Neuronal stem cell (in vitro differentiated cells): ENCODE measurements around the gene DHX16.

Experiments
- DNase-seq: peaks from one replicate; pipeline ENCODE4 v3.0.0-alpha.2; 2013; ENCODE audit warnings: low spot score
- H2AFZ ChIP-seq: one replicate; pipeline ENCODE4 v1.6.1; 2013; ENCODE audit warnings: mild to moderate bottlenecking, low read length, inconsistent platforms
- H2AK5ac ChIP-seq: 2 replicates; pipeline ENCODE4 v1.6.1; 2013; ENCODE audit warnings: low read depth, mild to moderate bottlenecking, inconsistent platforms, low read length, moderate library complexity, mixed read lengths
- H2BK120ac ChIP-seq: 2 replicates; pipeline ENCODE4 v1.6.1; 2013; ENCODE audit warnings: low read depth, mild to moderate bottlenecking, inconsistent platforms, low read length, moderate library complexity, mixed read lengths
- H2BK12ac ChIP-seq: one replicate; pipeline ENCODE4 v1.6.1; 2013; ENCODE audit warnings: low read length, inconsistent platforms
- H2BK15ac ChIP-seq: 2 replicates; pipeline ENCODE4 v1.6.1; 2013; ENCODE audit warnings: mild to moderate bottlenecking, low read length, inconsistent platforms, mixed read lengths
- H2BK5ac ChIP-seq: one replicate; pipeline ENCODE4 v1.6.1; 2013; ENCODE audit warnings: inconsistent platforms, mild to moderate bottlenecking, low read length, moderate library complexity
- H3K14ac ChIP-seq: one replicate; pipeline ENCODE4 v1.6.1; 2013; ENCODE audit warnings: low read length, inconsistent platforms
- H3K18ac ChIP-seq: 2 replicates; pipeline ENCODE4 v1.6.1; 2013; ENCODE audit warnings: low read length, inconsistent platforms
- H3K23ac ChIP-seq: 2 replicates; pipeline ENCODE4 v1.6.1; 2013; ENCODE audit warnings: low read depth, mild to moderate bottlenecking, mixed read lengths, low read length, inconsistent platforms; ENCODE audit not compliant: poor library complexity
- H3K27ac ChIP-seq: replicated peaks from 3 replicates; pipeline ENCODE4 v1.5.1; 2013; ENCODE audit warnings: low read length, inconsistent platforms
- H3K27me3 ChIP-seq, 3 experiments: 2 replicates each; pipeline ENCODE4 v1.6.1; 2013; ENCODE audit warnings: low read length in 3 of 3, mild to moderate bottlenecking in 2 of 3, inconsistent platforms in 1 of 3, low read depth in 1 of 3, mixed read lengths in 1 of 3, moderate library complexity in 1 of 3; ENCODE audit not compliant: control insufficient read depth in 3 of 3, insufficient read depth in 3 of 3
- H3K36me3 ChIP-seq, 2 donors: replicated peaks in 1 of 2; 2 replicates each; pipeline ENCODE4 v1.6.1; 2013; ENCODE audit warnings: low read length in 2 of 2; ENCODE audit not compliant: control insufficient read depth in 2 of 2, insufficient read depth in 2 of 2
- H3K4ac ChIP-seq: 2 replicates; pipeline ENCODE4 v1.6.1; 2013; ENCODE audit warnings: inconsistent platforms, mild to moderate bottlenecking, low read length, moderate library complexity
- H3K4me1 ChIP-seq, 2 donors: 1 replicate in 1 of 2; 2 replicates in 1 of 2; pipeline ENCODE4 v1.6.1; 2013; ENCODE audit warnings: low read length in 2 of 2, low read depth in 1 of 2; ENCODE audit not compliant: control insufficient read depth in 2 of 2, insufficient read depth in 1 of 2
- H3K4me2 ChIP-seq: one replicate; pipeline ENCODE4 v1.6.1; 2013; ENCODE audit warnings: mild to moderate bottlenecking, low read length, inconsistent platforms; ENCODE audit not compliant: insufficient read depth, poor library complexity, severe bottlenecking
- H3K4me3 ChIP-seq, 2 donors: 2 replicates each; pipeline ENCODE4 v1.5.1; 2013; ENCODE audit warnings: low read length in 2 of 2, mild to moderate bottlenecking in 2 of 2, inconsistent platforms in 1 of 2, moderate library complexity in 1 of 2
- H3K79me1 ChIP-seq: one replicate; pipeline ENCODE4 v1.6.1; 2013; ENCODE audit warnings: low read depth, mild to moderate bottlenecking, inconsistent platforms, low read length, moderate library complexity
- H3K9ac ChIP-seq: one replicate; pipeline ENCODE4 v1.6.1; 2013; ENCODE audit warnings: mild to moderate bottlenecking, low read depth, low read length, inconsistent platforms; ENCODE audit not compliant: poor library complexity
- H3K9me3 ChIP-seq, 2 donors: replicated peaks in 1 of 2; 2 replicates each; pipeline versions ENCODE3 to v1.6.1; 2013; ENCODE audit warnings: low read length in 2 of 2, mild to moderate bottlenecking in 2 of 2, inconsistent platforms in 1 of 2, low read depth in 1 of 2, mixed read lengths in 1 of 2, moderate library complexity in 1 of 2; ENCODE audit not compliant: control insufficient read depth in 2 of 2, insufficient read depth in 1 of 2
- H4K8ac ChIP-seq: one replicate; pipeline ENCODE4 v1.6.1; 2013; ENCODE audit warnings: low read depth, mild to moderate bottlenecking, inconsistent platforms, low read length, moderate library complexity
- H4K91ac ChIP-seq: one replicate; pipeline ENCODE4 v1.6.1; 2013; ENCODE audit warnings: low read length, low read depth, mild to moderate bottlenecking, inconsistent platforms; ENCODE audit not compliant: poor library complexity
- WGBS, 2 donors: extraction: QIAGEN DNeasy Blood & Tissue Kit; methylation state at CpG; one replicate each; pipeline ENCODE4 v1.1.7; 2013; ENCODE audit warnings: missing lambda C conversion rate in 2 of 2, mixed read lengths in 1 of 2; ENCODE audit not compliant: insufficient read length in 2 of 2, insufficient replicate concordance in 1 of 2; ENCODE audit errors: extremely low coverage in 2 of 2; 5-methylcytosine and 5-hydroxymethylcytosine counted together

The DHX16 gene

DNA sequence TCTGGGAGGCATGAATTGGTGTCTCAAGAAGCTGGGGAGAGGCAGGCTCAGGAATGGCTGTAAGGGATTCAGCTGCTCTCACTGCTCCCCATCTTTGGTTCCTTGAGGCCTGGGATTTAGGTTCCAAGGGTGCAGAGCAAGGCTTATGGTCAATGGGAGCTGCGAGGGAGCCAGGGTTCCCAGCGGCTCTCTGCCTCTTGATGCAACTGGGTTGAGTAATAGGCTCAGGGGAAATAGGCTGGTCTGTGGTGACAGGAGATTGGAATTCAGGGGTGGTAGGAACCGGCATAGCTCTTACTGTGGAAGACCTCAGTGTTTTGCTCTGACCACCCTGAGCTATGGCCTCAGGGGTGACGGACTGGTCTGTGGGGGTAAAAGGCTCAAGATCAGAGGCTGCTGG, 31.0 kb upstream of the DHX16 start:
- H3K36me3 ChIP-seq, result peaks cover 49 to 89% of the 10 kb centered on the region in 2 donors
- no peak overlapping the region for H3K23ac ChIP-seq
- peaks cover 0 to 3% of the 10 kb centered on the region in 2 donors for H3K9me3 ChIP-seq
- no peak overlapping the region for H3K4me3 ChIP-seq
- no peak overlapping the region for H3K14ac ChIP-seq
- no peak overlapping the region for H3K4ac ChIP-seq
- H4K8ac ChIP-seq, result no peak overlapping the region
- no peak overlapping the region for H3K4me2 ChIP-seq
- no peak overlapping the region for H2BK12ac ChIP-seq
- no peak overlapping the region for H2BK15ac ChIP-seq
- H2AK5ac ChIP-seq, result no peak overlapping the region
- H3K18ac ChIP-seq, result no peak overlapping the region
- H2AFZ ChIP-seq, result no peak overlapping the region
- no peaks in the 10 kb centered on the region for H3K27me3 ChIP-seq
- DNase-seq, result no peak
- WGBS, 2 donors, result no CpG with 5 or more reads among the region's 4 CpGs
- no peaks in the 10 kb centered on the region for H3K79me1 ChIP-seq
- H2BK120ac ChIP-seq, result no peak overlapping the region
- no peak overlapping the region for H3K9ac ChIP-seq
- H3K4me1 ChIP-seq, result no peaks in the 10 kb centered on the region
- H4K91ac ChIP-seq, result no peak overlapping the region
- no peak overlapping the region for H3K27ac ChIP-seq
- H2BK5ac ChIP-seq, result no peak overlapping the region

DNA sequence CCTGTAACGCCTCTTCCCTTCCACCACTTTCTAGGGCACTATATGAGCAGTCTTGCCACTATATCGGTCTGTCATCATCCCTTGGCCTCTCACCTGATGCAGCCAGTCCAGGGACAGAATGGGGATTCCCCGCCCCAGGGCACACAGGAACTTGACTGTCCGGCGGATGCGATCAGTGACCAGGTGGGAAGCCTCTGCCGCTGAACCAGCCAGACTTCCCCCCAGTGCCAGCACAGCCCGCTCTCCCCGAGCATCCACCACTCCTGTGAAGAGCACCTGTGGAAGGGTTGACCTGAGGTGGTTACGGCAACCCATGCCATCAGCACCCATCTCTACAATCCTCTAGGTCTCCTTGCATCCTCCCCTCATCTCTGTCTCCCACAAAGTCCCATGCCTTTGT, 30.2 kb upstream of the DHX16 start:
- no peak overlapping the region for H2BK120ac ChIP-seq
- no peak overlapping the region for H2AFZ ChIP-seq
- no peak overlapping the region for H3K9ac ChIP-seq
- no peaks in the 10 kb centered on the region for H3K79me1 ChIP-seq
- no peak for DNase-seq
- no peak overlapping the region for H3K27ac ChIP-seq
- no peak overlapping the region for H3K4ac ChIP-seq
- no peak overlapping the region for H2BK12ac ChIP-seq
- H4K91ac ChIP-seq, result no peak overlapping the region
- WGBS, 2 donors, result no CpG with 5 or more reads among the region's 10 CpGs
- H2AK5ac ChIP-seq, result no peak overlapping the region
- no peak overlapping the region for H4K8ac ChIP-seq
- peaks cover 0 to 3% of the 10 kb centered on the region in 2 donors for H3K9me3 ChIP-seq
- H3K4me2 ChIP-seq, result no peak overlapping the region
- no peak overlapping the region for H3K18ac ChIP-seq
- H2BK15ac ChIP-seq, result no peak overlapping the region
- no peaks in the 10 kb centered on the region for H3K27me3 ChIP-seq
- no peaks in the 10 kb centered on the region for H3K4me1 ChIP-seq
- H3K36me3 ChIP-seq, result peaks cover 47 to 86% of the 10 kb centered on the region in 2 donors
- H3K23ac ChIP-seq, result no peak overlapping the region
- H3K4me3 ChIP-seq, result peak overlapping the region in 1 of 2 donors; percentile 29
- no peak overlapping the region for H3K14ac ChIP-seq
- no peak overlapping the region for H2BK5ac ChIP-seq

DNA sequence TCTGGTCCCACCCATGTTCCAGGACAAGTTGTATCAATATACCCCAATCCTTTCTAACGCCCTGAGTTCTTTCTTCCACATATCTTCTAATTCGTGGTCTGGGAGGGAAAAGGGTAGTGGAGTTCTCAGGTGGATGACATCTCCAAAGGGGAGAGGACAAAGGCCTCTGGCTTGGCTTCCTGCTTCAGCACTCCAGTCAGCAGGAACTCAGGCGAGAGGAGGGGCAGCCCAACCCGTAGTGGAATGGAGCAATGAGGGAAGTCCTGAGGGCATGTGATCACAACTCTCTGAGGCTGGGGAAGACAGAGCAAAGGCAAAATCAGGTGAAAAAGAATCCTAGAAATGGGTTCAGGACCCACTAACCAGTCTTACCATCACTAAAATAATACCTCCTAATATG, 27.5 kb upstream of the DHX16 start:
- Histone ChIP-seq H3K4me3 (no peak overlapping the region), H3K9ac (no peak overlapping the region), H3K14ac (no peak overlapping the region), H2AFZ (no peak overlapping the region), H3K79me1 (no peaks in the 10 kb centered on the region), H3K9me3 (peaks cover 0 to 3% of the 10 kb centered on the region in 2 donors), H2AK5ac (no peak overlapping the region), H3K23ac (no peak overlapping the region), H2BK15ac (no peak overlapping the region), H3K27ac (no peak overlapping the region), H2BK5ac (no peak overlapping the region), H3K4ac (no peak overlapping the region), H3K18ac (no peak overlapping the region), H2BK120ac (no peak overlapping the region), H4K8ac (no peak overlapping the region), H3K36me3 (peaks cover 29 to 64% of the 10 kb centered on the region in 2 donors), H4K91ac (no peak overlapping the region), H3K27me3 (no peaks in the 10 kb centered on the region), H2BK12ac (no peak overlapping the region), H3K4me1 (no peaks in the 10 kb centered on the region), H3K4me2 (no peak overlapping the region)
- no peak for DNase-seq
- WGBS, 2 donors, result no CpG with 5 or more reads among the region's 4 CpGs

DNA sequence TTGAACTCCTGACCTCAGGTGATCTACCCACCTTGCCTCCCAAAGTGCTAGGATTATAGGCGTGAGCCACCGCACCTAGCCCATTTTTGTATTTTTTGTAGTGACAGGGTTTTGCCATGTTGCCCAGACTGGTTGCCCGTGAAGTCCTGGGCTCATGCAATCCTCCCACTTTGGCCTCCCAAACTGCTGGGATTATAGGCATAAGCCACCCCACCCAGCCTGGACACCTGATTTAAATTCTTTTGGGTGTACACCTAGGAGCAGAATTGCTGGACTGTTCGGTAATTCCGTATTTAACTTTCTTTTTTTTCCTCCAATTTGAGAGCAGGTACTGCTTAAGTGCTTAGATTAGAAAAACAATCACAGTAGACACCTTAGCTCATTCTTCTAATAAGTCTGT, 23.6 kb upstream of the DHX16 start:
- Histone ChIP-seq H2AFZ (no peak overlapping the region), H4K8ac (no peak overlapping the region), H3K36me3 (peaks cover 2 to 26% of the 10 kb centered on the region in 2 donors), H3K14ac (no peak overlapping the region), H3K27ac (no peak overlapping the region), H4K91ac (no peak overlapping the region), H3K4me1 (peaks cover 0 to 3% of the 10 kb centered on the region in 2 donors), H3K9me3 (no peaks in the 10 kb centered on the region), H3K23ac (no peak overlapping the region), H2BK5ac (no peak overlapping the region), H3K18ac (no peak overlapping the region), H3K4ac (no peak overlapping the region), H2BK15ac (no peak overlapping the region), H2BK120ac (no peak overlapping the region), H3K27me3 (no peaks in the 10 kb centered on the region), H2BK12ac (no peak overlapping the region), H3K79me1 (no peaks in the 10 kb centered on the region), H3K4me2 (no peak overlapping the region), H2AK5ac (no peak overlapping the region), H3K9ac (no peak overlapping the region), H3K4me3 (no peak overlapping the region)
- DNase-seq, result no peak
- no CpG with 5 or more reads among the region's 5 CpGs for WGBS, 2 donors
